Body of pancreas (tissue), 4 donors: Measurements from ENCODE around the gene BTG4.

Source experiments
- CTCF ChIP-seq, 7 experiments: fragments of 450-650 bp in 4 of 7; fragments of 200-600 bp in 3 of 7; sonication (generic) in 3 of 7; IDR thresholded peaks; one replicate each; pipeline ENCODE4 v1.5.1; 2016 to 2019; ENCODE audit warnings: antibody characterized with exemption in 7 of 7
- POLR2A ChIP-seq, 3 donors: fragments of 450-650 bp; IDR thresholded peaks; one replicate each; pipeline ENCODE4 v1.6.1; 2016; ENCODE audit warnings: antibody characterized with exemption in 3 of 3, mild to moderate bottlenecking in 2 of 3

- TF ChIP-seq CTCF (IDR thresholded peaks at IDR 0.05): no peak
- TF ChIP-seq POLR2A (IDR thresholded peaks at IDR 0.05): peak in 2 of 3 donors; percentile 41 to 48
Observed at GRCh38 chr11:111541254-111542061, 29.3 kb upstream of the BTG4 start.
